A673 (cell line): Measurements from ENCODE around the gene PHACTR3.

Experiments used
- CTCF ChIP-seq: fragments of 300-800, 200-600 bp; sonication (generic); conservative IDR thresholded peaks from 2 replicates; pipeline ENCODE4 v1.5.1; 2017; ENCODE audit warnings: low read depth, mild to moderate bottlenecking, antibody characterized with exemption, low read length, moderate library complexity, mixed read lengths
- EZH2 ChIP-seq: fragments of 200-600 bp; sonication (generic); IDR thresholded peaks from 2 replicates; pipeline ENCODE4 v1.6.1; 2017; ENCODE audit warnings: borderline replicate concordance, low read depth, mild to moderate bottlenecking, mixed read lengths, antibody characterized with exemption, low read length; ENCODE audit not compliant: poor library complexity, severe bottlenecking

DNA sequence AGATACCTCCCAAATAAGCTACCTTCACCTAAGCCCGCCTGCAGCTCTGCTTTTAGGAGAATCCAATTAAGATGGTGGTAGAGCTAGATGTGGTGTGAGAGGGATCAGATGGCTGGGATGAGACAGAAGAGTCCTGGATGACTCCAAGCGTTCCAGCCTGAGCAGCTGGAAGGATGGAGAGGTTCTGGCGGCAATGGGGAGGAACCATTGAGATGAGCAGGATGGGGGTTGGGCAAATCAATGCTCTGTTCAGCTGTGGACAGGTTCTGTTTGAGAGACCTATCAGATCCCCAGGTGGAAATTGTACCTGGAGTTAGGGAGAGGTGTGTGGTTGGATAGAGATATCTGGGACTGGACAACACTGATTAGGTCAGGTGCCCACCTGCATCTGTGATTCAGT lies 23.0 kb downstream of the PHACTR3 start:
- TF ChIP-seq CTCF (no peak), EZH2 (no peak)
